Immature natural killer cell (primary cell): ENCODE results near the gene TDRD3. TPM values are rescaled to one million over a fixed set of nuclear protein-coding genes. Genes with fewer than 3 reads are reported as not detected.
"Not testable (repeated sequence)": the region's sequence is repeated elsewhere in the genome, so short reads cannot be mapped to it uniquely, and the experiment has no call there.

Experiments
- DNase-seq, 3 donors: peaks; one replicate each; pipeline ENCODE4 v3.0.0; 2022; ENCODE audit warnings: mixed read lengths in 1 of 3
- H3K27ac Mint-ChIP-seq, 6 donors: one replicate each; pipeline ENCODE4 v1.8.0; 2020; ENCODE audit warnings: mixed read lengths in 6 of 6, mild to moderate bottlenecking in 5 of 6, inconsistent platforms in 4 of 6, moderate library complexity in 3 of 6
- H3K27me3 Mint-ChIP-seq, 3 donors: one replicate each; pipeline ENCODE4 v1.8.0; 2020 to 2021; ENCODE audit warnings: low read depth in 3 of 3, mild to moderate bottlenecking in 3 of 3, mixed read lengths in 3 of 3, moderate library complexity in 3 of 3, inconsistent platforms in 1 of 3
- H3K36me3 Mint-ChIP-seq, 3 donors: one replicate each; pipeline ENCODE4 v1.8.0; 2020; ENCODE audit warnings: mixed read lengths in 3 of 3, inconsistent platforms in 2 of 3, mild to moderate bottlenecking in 2 of 3
- H3K4me1 Mint-ChIP-seq, 2 donors: one replicate each; pipeline ENCODE4 v1.8.0; 2020; ENCODE audit warnings: inconsistent platforms in 2 of 2, mild to moderate bottlenecking in 2 of 2, mixed read lengths in 2 of 2, moderate library complexity in 1 of 2
- H3K4me3 Mint-ChIP-seq, 5 donors: one replicate each; pipeline ENCODE4 v1.8.0; 2020; ENCODE audit warnings: mild to moderate bottlenecking in 5 of 5, mixed read lengths in 5 of 5, inconsistent platforms in 3 of 5, moderate library complexity in 3 of 5
- H3K9me3 Mint-ChIP-seq, 6 donors: one replicate each; pipeline ENCODE4 v1.8.0; 2020; ENCODE audit warnings: mild to moderate bottlenecking in 6 of 6, mixed read lengths in 6 of 6, inconsistent platforms in 4 of 6, moderate library complexity in 3 of 6
- polyA plus RNA-seq, 3 donors: library from polyadenylated mRNA; unstranded; fragments of 300-500 nt; fragmentation: Illumina TruSeq; gene quantifications; one replicate each; pipeline ENCODE4 v1.2.3, GENCODE V29; 2021

The TDRD3 gene
- polyA plus RNA-seq, 3 donors from 2014 or later, result 3.7 to 7.9 (median 3.9) TPM

DNA sequence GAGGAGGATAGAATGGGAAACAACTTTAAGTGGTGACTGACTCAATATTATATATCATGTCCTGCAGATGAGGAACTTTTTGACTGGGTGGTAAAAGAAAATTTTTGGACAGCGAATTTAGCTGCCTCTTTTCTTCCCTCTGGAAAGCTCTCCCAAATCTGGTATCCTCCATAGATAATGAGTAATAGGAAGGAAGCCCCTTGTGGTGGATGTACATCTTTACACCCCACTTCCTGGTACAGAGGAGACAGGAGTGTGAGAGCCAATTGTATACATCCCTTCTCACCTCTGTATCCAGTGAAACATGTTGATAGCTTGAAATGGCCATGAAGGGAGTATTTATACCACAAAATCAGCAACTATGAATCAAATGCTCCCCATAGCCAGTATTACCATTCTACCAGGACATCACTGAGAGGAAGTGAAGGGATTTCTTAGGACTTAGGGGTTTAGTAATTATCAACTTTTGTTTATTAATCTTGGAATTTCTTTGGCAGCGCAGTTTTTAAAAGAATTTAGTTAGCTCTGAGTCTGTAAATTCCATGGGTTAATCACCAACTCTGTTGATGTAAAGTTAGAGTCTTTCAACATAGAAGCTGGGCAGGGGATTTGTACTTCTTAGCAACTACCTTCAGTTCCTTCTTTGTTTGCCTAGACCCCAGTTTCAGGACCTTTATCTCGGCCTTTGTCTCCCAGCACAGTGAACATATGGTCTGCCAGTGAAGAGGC, 17.0 kb upstream of the TDRD3 start:
- no peak for DNase-seq
- Mint-ChIP-seq H3K27ac (no peak overlapping the region), H3K27me3 (peaks cover 2 to 6% (median 4%) of the 10 kb centered on the region in 3 donors)

DNA sequence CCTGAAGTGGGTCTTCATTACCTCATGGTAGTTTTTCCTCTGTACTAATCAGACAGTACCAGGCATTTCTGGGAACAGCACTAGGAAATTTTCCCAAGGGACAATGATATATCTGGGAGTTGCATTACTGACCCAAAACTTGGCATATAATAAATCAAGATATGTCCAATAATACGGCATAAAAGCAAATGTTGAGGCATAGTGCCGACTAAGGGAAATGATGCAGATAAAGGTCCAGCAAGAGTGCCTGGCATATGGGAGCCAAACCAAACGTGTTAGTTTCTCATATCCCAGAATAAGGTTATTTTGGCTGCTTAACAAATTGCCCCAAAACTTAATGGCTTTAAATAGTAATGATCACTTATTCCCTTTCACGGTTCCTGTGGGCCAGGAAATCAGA, 12.1 kb upstream of the TDRD3 start:
- H3K4me3 Mint-ChIP-seq, result no peak overlapping the region
- H3K27me3 Mint-ChIP-seq, result peaks cover 2 to 5% (median 3%) of the 10 kb centered on the region in 3 donors
- H3K27ac Mint-ChIP-seq, result no peak overlapping the region
- H3K4me1 Mint-ChIP-seq, result no peaks in the 10 kb centered on the region
- no peaks in the 10 kb centered on the region for H3K36me3 Mint-ChIP-seq
- DNase-seq, result no peak
- H3K9me3 Mint-ChIP-seq, result no peaks in the 10 kb centered on the region

More for the DNA sequence above, 17.0 kb upstream of the TDRD3 start:
- Mint-ChIP-seq H3K36me3 (no peaks in the 10 kb centered on the region), H3K4me3 (no peak overlapping the region), H3K9me3 (peaks cover 0 to 2% (median 0%) of the 10 kb centered on the region in 6 donors), H3K4me1 (no peaks in the 10 kb centered on the region)

DNA sequence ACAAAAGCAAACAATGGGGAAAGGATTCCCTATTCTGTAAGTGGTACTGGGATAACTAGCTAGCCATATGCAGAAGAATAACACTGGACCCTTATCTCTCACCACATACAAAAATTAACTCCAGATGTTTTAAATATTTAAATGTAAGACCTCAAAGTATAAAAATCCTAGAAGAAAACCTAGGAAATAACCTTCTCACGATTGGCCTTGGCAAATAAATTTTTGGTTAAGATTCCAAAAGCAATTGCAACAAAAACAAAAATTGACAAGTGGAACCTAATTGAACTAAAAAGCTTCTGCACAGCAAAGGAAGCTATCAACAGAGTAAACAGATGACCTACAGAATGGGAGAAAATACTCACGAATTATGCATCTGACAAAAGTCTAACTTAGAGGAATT, 10.8 kb upstream of the TDRD3 start:
- Mint-ChIP-seq H3K27ac (no peak overlapping the region), H3K36me3 (no peaks in the 10 kb centered on the region), H3K27me3 (peaks cover 2 to 5% (median 3%) of the 10 kb centered on the region in 3 donors), H3K9me3 (no peaks in the 10 kb centered on the region), H3K4me3 (no peak overlapping the region), H3K4me1 (no peaks in the 10 kb centered on the region)
- DNase-seq, result no peak

DNA sequence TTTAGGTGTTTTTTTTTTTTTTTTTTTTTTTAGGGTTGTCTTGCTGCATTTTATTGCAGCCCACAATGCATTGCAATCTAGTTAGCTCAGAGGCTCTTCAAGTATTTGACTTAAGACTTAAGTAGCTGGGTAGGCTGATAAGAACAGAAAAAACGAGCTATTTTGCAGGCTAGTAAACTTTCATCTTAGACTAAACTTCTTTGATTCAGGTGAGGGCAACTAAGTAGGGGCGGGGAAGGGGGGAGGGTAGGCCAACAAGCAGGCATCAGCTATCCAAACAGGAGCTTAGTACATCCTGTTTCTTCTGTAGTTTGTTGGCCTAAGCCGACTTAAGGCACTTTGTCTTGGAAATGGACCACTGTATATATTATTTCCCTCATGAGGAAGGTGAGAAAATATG, 4.9 kb upstream of the TDRD3 start:
- Mint-ChIP-seq H3K27ac (no peak overlapping the region), H3K4me1 (peaks cover 9% of the 10 kb centered on the region in 2 donors), H3K9me3 (no peaks in the 10 kb centered on the region), H3K27me3 (peaks cover 11 to 16% (median 13%) of the 10 kb centered on the region in 3 donors), H3K36me3 (no peaks in the 10 kb centered on the region), H3K4me3 (no peak overlapping the region)
- DNase-seq, result no peak

DNA sequence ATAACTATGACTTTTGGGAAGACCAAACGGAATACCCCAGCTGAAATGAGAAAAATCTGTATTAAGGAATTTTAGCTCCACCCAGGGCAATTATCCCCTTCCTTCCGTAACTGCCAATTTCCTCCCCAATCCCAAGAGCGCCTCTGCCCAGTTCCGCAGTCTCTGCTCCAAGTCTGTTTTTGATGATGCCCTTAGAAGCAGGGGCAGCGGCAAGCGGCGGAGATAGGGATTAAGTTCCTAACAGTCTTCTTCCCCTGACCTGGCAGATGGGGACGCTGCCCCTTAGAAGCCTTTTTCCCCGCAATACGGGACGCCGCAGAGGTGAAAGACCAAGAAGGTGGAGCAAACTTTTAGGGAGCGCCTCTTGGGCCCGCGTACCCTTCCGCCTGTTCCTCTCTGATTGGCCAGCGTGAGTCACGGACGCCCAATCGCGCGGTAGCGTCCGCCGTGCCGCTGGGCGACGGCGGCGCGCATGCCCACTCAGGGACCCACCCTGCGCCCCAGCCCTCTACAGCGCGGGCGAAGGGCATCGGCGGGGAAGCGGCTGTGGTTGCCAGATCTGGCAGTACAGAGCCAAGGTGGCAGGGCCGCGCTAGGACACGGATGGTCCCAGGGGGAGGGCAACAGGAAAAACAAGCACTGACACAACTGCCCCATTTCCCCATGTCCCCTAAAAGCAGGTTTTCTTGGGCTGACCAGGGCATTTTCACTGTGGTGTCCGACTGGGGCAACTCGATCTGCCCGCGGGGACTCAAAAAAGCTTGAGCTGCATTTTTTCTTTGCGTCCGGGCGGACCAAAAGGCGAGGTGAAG, 843 bp upstream of the TDRD3 start:
- peak; percentile 86 to 88 (median 88) for DNase-seq
- Mint-ChIP-seq H3K27ac (peak overlapping the region; percentile 94 to 98 (median 97)), H3K4me1 (peaks cover 33 to 34% of the 10 kb centered on the region in 2 donors), H3K4me3 (peak overlapping the region; percentile 93 to 97 (median 95)), H3K27me3 (peaks cover 13 to 24% (median 22%) of the 10 kb centered on the region in 3 donors), H3K36me3 (no peaks in the 10 kb centered on the region), H3K9me3 (no peaks in the 10 kb centered on the region)

DNA sequence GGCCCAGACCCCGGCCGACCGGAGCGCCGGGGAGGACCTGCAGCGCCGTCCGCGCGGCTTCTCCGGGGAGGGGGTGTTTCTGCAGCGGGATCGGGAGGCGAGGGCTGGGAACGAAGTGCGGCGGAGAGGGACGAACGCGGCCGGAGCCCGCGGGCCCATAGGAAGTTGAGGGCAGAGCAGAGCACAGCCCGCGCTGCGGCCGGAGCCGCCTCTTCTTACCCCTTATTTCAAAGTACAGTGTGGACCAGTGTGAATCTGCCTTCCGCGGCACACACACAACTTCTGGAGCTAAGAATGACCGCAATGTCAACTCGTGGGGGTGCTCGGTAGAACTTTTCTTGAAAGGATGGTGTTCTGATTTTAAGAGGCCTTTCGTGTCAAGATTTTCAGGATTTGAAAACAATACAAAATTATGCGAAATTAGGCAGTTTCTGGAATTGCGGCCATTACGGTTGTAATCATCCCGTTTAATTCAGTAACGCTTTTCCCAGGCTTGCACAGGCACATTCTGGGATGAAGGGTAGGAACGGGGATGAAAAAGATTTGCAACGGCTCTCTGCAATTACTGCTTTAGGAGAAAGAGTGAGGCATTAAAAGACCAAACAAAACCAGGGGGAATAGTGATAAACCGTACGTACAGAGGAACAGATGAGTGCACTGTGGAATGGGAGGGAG, 821 bp downstream of the TDRD3 start:
- Mint-ChIP-seq H3K36me3 (no peaks in the 10 kb centered on the region), H3K9me3 (no peaks in the 10 kb centered on the region), H3K27ac (peak overlapping the region; percentile 93 to 99 (median 97)), H3K27me3 (peaks cover 13 to 24% (median 22%) of the 10 kb centered on the region in 3 donors), H3K4me1 (peaks cover 40 to 41% of the 10 kb centered on the region in 2 donors), H3K4me3 (peak overlapping the region; percentile 90 to 96 (median 94))
- peak; percentile 61 to 70 (median 66) for DNase-seq

DNA sequence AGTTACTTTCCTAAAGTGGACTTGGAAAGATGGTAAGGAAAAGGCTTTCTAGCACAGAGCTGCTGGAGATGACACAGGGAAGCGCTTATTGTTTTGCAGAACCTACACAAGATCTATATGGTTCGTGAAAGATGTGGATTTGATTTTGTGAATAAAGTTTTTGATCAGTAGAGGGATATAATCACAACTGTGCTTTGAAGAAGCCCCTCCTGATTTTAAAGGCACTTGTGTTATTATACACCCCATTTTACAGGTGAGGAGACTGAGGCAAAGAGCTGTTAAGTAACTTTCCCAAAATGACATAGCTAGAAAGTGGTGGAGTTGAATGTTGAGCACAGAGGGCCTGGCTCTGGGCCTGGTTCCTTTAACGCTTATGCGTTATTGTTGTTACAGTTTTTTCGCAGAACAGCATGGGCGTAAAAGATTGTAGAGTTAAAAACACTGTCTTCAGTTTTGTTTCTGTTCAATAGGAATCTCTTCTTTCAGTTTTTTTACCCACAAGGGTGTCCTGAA, 1.4 kb downstream of the TDRD3 start:
- peak overlapping the region; percentile 90 to 96 (median 94) for H3K4me3 Mint-ChIP-seq
- peaks cover 40 to 41% of the 10 kb centered on the region in 2 donors for H3K4me1 Mint-ChIP-seq

DNA sequence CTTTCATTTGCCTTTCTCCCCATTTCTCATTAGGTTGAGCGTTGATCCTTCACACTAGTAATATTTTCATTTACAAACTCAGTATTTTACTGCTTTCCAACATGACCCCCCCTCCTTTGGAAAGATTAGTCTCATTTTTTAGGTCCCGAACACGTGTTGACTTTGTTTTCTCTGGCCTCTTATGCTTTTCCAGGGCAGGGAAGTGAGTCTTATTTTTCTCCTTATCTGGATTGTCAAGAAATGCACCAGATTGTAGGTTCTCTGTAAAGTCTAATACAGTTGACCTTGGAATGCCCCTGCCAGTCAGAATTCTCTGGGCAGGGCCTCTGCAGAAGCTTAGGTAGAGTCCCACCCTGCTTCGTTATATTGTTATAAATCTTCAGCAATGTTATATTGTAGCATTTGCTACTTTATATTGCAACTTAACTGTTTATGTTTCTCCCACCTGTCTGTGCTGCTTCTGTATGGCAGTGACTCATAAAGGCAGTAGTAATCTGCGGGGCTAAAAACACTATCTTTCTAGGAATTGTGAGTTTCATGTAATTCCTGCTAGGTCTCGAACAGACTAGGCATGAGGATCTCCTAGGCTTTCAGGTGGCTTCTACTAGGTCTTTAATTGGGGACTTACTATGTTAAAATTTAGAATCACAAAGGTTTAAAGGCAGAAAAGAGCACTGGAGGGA, 2.0 kb downstream of the TDRD3 start:
- peak overlapping the region; percentile 93 to 99 (median 97) for H3K27ac Mint-ChIP-seq
- peak overlapping the region; percentile 90 to 96 (median 94) for H3K4me3 Mint-ChIP-seq
- H3K4me1 Mint-ChIP-seq, result peaks cover 40 to 41% of the 10 kb centered on the region in 2 donors
- no peak for DNase-seq
- H3K36me3 Mint-ChIP-seq, result no peaks in the 10 kb centered on the region
- peaks cover 11 to 24% (median 21%) of the 10 kb centered on the region in 3 donors for H3K27me3 Mint-ChIP-seq
- H3K9me3 Mint-ChIP-seq, result no peaks in the 10 kb centered on the region

More for the DNA sequence above, 1.4 kb downstream of the TDRD3 start:
- no peaks in the 10 kb centered on the region for H3K9me3 Mint-ChIP-seq
- DNase-seq, result no peak
- H3K36me3 Mint-ChIP-seq, result no peaks in the 10 kb centered on the region
- peak overlapping the region; percentile 93 to 99 (median 97) for H3K27ac Mint-ChIP-seq
- peaks cover 13 to 24% (median 22%) of the 10 kb centered on the region in 3 donors for H3K27me3 Mint-ChIP-seq

DNA sequence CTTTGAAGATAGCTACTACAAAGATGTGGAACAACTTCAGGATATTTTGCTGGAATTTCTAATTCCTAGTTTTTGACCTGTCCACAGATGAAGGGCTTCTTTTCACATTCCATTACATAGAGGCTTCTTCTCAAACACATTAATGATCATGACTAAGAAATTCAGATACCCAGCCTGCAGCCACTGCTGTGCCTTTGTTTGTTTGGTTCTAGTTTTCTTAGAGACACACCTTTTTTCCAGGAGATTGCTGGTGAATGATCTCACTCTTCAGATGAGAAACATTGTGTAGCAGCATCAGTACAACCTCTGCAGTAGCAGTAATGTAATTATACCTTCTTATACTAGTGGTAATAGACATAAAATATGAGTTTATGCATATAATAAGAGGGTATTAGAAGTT, 5.0 kb downstream of the TDRD3 start:
- peaks cover 36 to 40% of the 10 kb centered on the region in 2 donors for H3K4me1 Mint-ChIP-seq
- H3K27me3 Mint-ChIP-seq, result peaks cover 5 to 10% (median 8%) of the 10 kb centered on the region in 3 donors
- H3K4me3 Mint-ChIP-seq, result no peak overlapping the region
- DNase-seq, result no peak
- H3K9me3 Mint-ChIP-seq, result no peaks in the 10 kb centered on the region
- no peaks in the 10 kb centered on the region for H3K36me3 Mint-ChIP-seq
- H3K27ac Mint-ChIP-seq, result no peak overlapping the region

DNA sequence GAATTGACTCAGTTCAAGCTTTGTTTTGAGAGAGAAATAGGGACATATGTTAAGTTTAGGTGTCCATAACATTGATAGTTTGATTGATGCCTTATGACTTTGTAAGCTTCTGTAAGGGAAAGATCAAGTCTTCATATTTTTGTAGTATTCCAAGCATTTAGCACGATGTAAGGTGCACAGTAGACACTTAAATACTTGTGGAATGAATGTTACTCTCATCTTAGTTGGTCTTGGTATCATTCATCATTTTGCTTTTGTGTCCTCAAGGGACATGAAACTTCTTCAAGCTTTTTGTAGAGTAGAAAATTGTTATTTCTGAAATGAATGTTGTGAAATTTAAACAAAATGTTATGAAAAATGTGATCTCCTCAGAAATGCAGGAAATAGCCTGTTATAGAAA, 10.1 kb downstream of the TDRD3 start:
- Mint-ChIP-seq H3K27me3 (peaks cover 0 to 1% (median 0%) of the 10 kb centered on the region in 3 donors), H3K9me3 (no peaks in the 10 kb centered on the region), H3K4me1 (peaks cover 45 to 53% of the 10 kb centered on the region in 2 donors), H3K4me3 (no peak overlapping the region), H3K27ac (no peak overlapping the region), H3K36me3 (peaks cover 0 to 4% (median 3%) of the 10 kb centered on the region in 3 donors)
- no peak for DNase-seq

DNA sequence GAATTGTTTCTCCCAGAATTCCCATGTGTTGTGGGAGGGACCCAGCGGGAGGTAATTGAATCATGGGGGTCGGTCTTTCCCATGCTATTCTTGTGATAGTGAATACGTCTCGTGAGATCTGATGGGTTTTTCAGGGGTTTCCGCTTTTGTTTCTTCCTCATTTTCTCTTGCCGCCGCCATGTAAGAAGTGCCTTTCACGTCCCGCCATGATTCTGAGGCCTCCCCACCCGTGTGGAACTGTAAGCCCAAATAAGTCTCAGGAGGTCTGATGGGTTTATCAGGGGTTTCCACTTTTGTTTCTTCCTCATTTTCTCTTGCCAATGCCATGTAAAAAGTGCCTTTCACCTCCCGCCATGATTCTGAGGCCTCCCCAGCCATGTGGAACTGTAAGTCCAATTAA, 10.8 kb downstream of the TDRD3 start:
- H3K9me3 Mint-ChIP-seq, H3K27ac Mint-ChIP-seq, H3K4me3 Mint-ChIP-seq, H3K27me3 Mint-ChIP-seq, DNase-seq, H3K36me3 Mint-ChIP-seq: not testable (repeated sequence)
- H3K4me1 Mint-ChIP-seq, result peaks cover 46 to 58% of the 10 kb centered on the region in 2 donors

DNA sequence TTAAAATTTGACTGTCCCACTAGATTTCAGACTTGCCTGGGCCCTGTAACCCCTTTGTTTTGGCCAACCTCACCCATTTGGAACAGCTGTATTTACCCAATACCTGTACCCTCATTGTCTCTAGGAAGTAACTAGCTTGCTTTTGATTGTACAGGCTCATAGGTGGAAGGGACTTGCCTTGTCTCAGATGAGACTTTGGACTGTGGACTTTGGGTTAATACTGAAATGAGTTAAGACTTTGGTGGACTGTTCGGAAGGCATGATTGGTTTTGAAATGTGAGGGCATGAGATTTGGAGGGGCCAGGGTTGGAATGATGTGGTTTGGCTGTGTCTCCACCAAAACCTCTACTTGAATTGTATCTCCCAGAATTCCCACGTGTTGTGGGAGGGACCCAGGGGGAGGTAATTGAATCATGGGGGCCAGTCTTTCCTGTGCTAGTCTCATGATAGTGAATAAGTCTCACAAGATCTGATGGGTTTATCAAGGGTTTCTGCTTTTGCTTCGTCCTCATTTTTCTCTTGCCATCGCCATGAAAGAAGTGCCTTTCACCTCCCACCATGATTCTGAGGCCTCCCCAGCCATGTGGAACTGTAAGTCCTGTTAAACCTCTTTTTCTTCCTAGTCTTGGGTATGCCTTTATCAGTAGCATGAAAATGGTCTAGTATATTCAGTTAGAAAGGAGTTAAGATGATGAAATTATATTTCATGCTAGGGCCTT, 12.7 kb downstream of the TDRD3 start:
- H3K36me3 Mint-ChIP-seq, H3K27me3 Mint-ChIP-seq, H3K9me3 Mint-ChIP-seq, H3K4me3 Mint-ChIP-seq, DNase-seq: not testable (repeated sequence)
- Mint-ChIP-seq H3K4me1 (peaks cover 49 to 76% of the 10 kb centered on the region in 2 donors), H3K27ac (peak overlapping the region in 2 of 6 donors; percentile 31 to 38)
